GM23338 (cell line): Measurements from ENCODE around the gene THSD4.

ENCODE experiments used
- EZH2 ChIP-seq: fragments of 200-600 bp; sonication (generic); IDR thresholded peaks from one replicate; pipeline ENCODE4 v1.8.0; 2017; ENCODE audit warnings: antibody characterized with exemption, mild to moderate bottlenecking, low read depth; ENCODE audit not compliant: unreplicated experiment
- EZH2phosphoT487 ChIP-seq: fragments of 200-600 bp; sonication (generic); IDR thresholded peaks from one replicate; pipeline ENCODE4 v1.8.1; 2018; ENCODE audit warnings: antibody characterized with exemption; ENCODE audit not compliant: unreplicated experiment
- JUNB ChIP-seq: IDR thresholded peaks from one replicate; pipeline ENCODE4 v1.6.1; 2016; ENCODE audit warnings: antibody characterized with exemption; ENCODE audit not compliant: unreplicated experiment
- POLR2AphosphoS5 ChIP-seq: IDR thresholded peaks from 2 replicates; pipeline ENCODE4 v1.6.1; 2016; ENCODE audit warnings: antibody characterized with exemption, low read depth
- TF ChIP-seq, protein P1 (sequence below), 2 experiments: fragments of 200-600 bp in 1 of 2; sonication (generic) in 1 of 2; conservative IDR thresholded peaks; 2 replicates each; pipeline versions ENCODE4 v1.5.1 to v1.6.1; 2016 to 2017; ENCODE audit warnings: antibody characterized with exemption in 2 of 2, low read depth in 2 of 2, mild to moderate bottlenecking in 2 of 2, moderate library complexity in 1 of 2
- TF ChIP-seq, protein P2 (sequence below): IDR thresholded peaks from one replicate; pipeline ENCODE4 v1.6.1; 2018; ENCODE audit warnings: antibody characterized with exemption; ENCODE audit not compliant: unreplicated experiment

DNA sequence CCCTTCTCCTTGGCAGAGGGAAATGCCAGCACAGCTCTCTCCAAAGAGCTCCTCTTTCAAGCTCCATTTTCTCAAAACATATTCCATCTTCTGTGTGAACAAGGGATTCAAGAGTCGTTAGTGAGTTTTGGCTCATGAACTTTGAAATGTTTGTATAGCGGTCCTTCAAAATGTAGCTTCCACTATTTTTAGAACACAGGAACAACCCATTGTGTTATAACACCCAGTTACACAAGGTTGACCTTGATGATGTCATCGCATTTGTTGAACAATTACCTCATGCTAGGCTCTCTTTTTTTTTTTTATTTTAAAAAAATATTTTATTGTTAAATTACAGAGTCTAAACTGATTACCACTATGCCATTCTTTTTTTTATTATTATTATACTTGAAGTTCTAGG lies 251.7 kb downstream of the THSD4 start:
- TF ChIP-seq, protein P1, sequence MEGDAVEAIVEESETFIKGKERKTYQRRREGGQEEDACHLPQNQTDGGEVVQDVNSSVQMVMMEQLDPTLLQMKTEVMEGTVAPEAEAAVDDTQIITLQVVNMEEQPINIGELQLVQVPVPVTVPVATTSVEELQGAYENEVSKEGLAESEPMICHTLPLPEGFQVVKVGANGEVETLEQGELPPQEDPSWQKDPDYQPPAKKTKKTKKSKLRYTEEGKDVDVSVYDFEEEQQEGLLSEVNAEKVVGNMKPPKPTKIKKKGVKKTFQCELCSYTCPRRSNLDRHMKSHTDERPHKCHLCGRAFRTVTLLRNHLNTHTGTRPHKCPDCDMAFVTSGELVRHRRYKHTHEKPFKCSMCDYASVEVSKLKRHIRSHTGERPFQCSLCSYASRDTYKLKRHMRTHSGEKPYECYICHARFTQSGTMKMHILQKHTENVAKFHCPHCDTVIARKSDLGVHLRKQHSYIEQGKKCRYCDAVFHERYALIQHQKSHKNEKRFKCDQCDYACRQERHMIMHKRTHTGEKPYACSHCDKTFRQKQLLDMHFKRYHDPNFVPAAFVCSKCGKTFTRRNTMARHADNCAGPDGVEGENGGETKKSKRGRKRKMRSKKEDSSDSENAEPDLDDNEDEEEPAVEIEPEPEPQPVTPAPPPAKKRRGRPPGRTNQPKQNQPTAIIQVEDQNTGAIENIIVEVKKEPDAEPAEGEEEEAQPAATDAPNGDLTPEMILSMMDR (conservative IDR thresholded peaks at IDR 0.05; ENCODE audit: low read depth in 2 of 2), result no peak
- TF ChIP-seq POLR2AphosphoS5 (no peak), EZH2phosphoT487 (no peak), EZH2 (no peak), JUNB (no peak)
- TF ChIP-seq, protein P2, sequence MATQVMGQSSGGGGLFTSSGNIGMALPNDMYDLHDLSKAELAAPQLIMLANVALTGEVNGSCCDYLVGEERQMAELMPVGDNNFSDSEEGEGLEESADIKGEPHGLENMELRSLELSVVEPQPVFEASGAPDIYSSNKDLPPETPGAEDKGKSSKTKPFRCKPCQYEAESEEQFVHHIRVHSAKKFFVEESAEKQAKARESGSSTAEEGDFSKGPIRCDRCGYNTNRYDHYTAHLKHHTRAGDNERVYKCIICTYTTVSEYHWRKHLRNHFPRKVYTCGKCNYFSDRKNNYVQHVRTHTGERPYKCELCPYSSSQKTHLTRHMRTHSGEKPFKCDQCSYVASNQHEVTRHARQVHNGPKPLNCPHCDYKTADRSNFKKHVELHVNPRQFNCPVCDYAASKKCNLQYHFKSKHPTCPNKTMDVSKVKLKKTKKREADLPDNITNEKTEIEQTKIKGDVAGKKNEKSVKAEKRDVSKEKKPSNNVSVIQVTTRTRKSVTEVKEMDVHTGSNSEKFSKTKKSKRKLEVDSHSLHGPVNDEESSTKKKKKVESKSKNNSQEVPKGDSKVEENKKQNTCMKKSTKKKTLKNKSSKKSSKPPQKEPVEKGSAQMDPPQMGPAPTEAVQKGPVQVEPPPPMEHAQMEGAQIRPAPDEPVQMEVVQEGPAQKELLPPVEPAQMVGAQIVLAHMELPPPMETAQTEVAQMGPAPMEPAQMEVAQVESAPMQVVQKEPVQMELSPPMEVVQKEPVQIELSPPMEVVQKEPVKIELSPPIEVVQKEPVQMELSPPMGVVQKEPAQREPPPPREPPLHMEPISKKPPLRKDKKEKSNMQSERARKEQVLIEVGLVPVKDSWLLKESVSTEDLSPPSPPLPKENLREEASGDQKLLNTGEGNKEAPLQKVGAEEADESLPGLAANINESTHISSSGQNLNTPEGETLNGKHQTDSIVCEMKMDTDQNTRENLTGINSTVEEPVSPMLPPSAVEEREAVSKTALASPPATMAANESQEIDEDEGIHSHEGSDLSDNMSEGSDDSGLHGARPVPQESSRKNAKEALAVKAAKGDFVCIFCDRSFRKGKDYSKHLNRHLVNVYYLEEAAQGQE, result no peak
